Ovary (tissue), 3 donors: ENCODE data around the gene EXOC7.

ENCODE experiments used
- EP300 ChIP-seq: sonication (generic); formaldehyde crosslinking; IDR thresholded peaks from one replicate; pipeline ENCODE4 v1.6.1; 2017; ENCODE audit warnings: antibody characterized with exemption
- POLR2A ChIP-seq: fragments of 450-650 bp; IDR thresholded peaks from one replicate; pipeline ENCODE4 v1.6.1; 2017; ENCODE audit warnings: antibody characterized with exemption, mild to moderate bottlenecking, moderate library complexity
- TF ChIP-seq, protein P1 (sequence below), 3 donors: fragments of 450-650 bp in 2 of 3; fragments of 200-600 bp in 1 of 3; IDR thresholded peaks; one replicate each; pipeline versions ENCODE4 v1.5.1 to v1.8.0; 2016 to 2022; ENCODE audit warnings: antibody characterized with exemption in 3 of 3, mild to moderate bottlenecking in 1 of 3
- donor health status: DM: no; HTN: no; CAD: no.

DNA sequence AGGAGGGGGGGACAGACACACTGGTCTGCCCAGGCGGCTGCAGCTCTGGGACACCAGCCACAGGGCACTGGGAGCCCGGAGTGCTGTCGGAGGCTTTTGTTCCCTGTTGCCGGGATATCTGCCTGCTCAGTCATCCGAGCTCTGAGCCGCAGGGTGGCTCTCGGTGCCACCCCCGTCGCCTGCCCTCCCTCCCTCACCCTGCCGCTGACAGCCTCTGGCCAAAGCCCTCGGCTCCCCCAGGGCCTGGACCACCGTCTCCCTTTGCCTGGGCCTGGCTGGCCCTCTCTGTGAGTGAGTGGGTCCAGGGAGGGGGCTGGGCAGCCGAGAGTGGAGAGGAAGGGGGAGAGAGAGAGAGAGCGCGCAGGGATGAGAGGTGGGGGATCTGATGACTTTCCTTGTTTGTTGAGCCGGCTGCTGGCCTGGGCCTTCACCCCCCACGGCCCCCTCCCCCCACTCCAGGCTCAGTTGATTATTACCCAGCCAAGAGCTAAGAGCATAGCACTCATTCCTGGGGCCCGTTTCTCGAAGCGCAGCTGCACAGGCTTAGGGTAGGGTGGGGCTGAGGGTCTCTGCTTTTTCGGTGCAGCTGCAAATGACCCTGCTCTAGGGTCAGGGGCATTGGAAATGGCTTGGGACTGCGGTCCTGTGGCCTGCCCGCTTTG is 34.8 kb upstream of the EXOC7 start:
- TF ChIP-seq POLR2A (no peak), EP300 (no peak)
- TF ChIP-seq, protein P1, sequence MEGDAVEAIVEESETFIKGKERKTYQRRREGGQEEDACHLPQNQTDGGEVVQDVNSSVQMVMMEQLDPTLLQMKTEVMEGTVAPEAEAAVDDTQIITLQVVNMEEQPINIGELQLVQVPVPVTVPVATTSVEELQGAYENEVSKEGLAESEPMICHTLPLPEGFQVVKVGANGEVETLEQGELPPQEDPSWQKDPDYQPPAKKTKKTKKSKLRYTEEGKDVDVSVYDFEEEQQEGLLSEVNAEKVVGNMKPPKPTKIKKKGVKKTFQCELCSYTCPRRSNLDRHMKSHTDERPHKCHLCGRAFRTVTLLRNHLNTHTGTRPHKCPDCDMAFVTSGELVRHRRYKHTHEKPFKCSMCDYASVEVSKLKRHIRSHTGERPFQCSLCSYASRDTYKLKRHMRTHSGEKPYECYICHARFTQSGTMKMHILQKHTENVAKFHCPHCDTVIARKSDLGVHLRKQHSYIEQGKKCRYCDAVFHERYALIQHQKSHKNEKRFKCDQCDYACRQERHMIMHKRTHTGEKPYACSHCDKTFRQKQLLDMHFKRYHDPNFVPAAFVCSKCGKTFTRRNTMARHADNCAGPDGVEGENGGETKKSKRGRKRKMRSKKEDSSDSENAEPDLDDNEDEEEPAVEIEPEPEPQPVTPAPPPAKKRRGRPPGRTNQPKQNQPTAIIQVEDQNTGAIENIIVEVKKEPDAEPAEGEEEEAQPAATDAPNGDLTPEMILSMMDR (IDR thresholded peaks at IDR 0.05): no peak
